Measurements from ENCODE around the gene FBN2.

Gene FBN2

GRCh38 chr5:128228521-128228920 lies 309.5 kb downstream of the FBN2 start:
- H3K4me3 ChIP-seq (ENCODE audit: control insufficient read depth, low read depth, low read length): no peak overlapping the region
- DNase-seq (ENCODE audit: low read depth): peak; percentile 93
- TF ChIP-seq CTCF (conservative IDR thresholded peaks at IDR 0.05; ENCODE audit: control insufficient read depth, insufficient read depth, low read depth, low read length): no peak

GRCh38 chr5:128228008-128228407 lies 310.0 kb downstream of the FBN2 start:
- H3K4me3 ChIP-seq (ENCODE audit: control insufficient read depth, low read depth, low read length): no peak overlapping the region
- peak; percentile 98 for DNase-seq (ENCODE audit: low read depth)
- TF ChIP-seq CTCF (conservative IDR thresholded peaks at IDR 0.05; ENCODE audit: control insufficient read depth, insufficient read depth, low read depth, low read length): no peak

GRCh38 chr5:128225245-128226030 lies 312.6 kb downstream of the FBN2 start:
- no peak overlapping the region for H3K4me3 ChIP-seq (ENCODE audit: control insufficient read depth, low read depth, low read length)
- DNase-seq (ENCODE audit: low read depth): no peak
- TF ChIP-seq CTCF (conservative IDR thresholded peaks at IDR 0.05; ENCODE audit: control insufficient read depth, insufficient read depth, low read depth, low read length): no peak

GRCh38 chr5:128224336-128224735 lies 313.7 kb downstream of the FBN2 start:
- TF ChIP-seq CTCF (conservative IDR thresholded peaks at IDR 0.05; ENCODE audit: control insufficient read depth, insufficient read depth, low read depth, low read length): no peak
- peak; percentile 29 for DNase-seq (ENCODE audit: low read depth)
- no peak overlapping the region for H3K4me3 ChIP-seq (ENCODE audit: control insufficient read depth, low read depth, low read length)

- DNase-seq (ENCODE audit: low read depth): no peak
- no peak overlapping the region for H3K4me3 ChIP-seq (ENCODE audit: control insufficient read depth, low read depth, low read length)
- TF ChIP-seq CTCF (conservative IDR thresholded peaks at IDR 0.05; ENCODE audit: control insufficient read depth, insufficient read depth, low read depth, low read length): no peak
These were observed 317.2 kb downstream of the FBN2 start for GRCh38 chr5:128220841-128221240.

- H3K4me3 ChIP-seq (ENCODE audit: control insufficient read depth, low read depth, low read length): no peak overlapping the region
- no peak for TF ChIP-seq CTCF (conservative IDR thresholded peaks at IDR 0.05; ENCODE audit: control insufficient read depth, insufficient read depth, low read depth, low read length)
- DNase-seq (ENCODE audit: low read depth): peak; percentile 88
These were observed 321.0 kb downstream of the FBN2 start for GRCh38 chr5:128216860-128217531.
